ENCODE measurements around the gene FBXL7. TPM values are rescaled to one million over a fixed set of nuclear protein-coding genes. Genes with fewer than 3 reads are reported as not detected.

Gene FBXL7
- total RNA-seq, 1 donor from 2014 or later = 3.9 TPM

Small RNA genes within 50 kb of the gene (small RNA-seq; reads per million reads assigned to genes)
- 31.3 reads per million, percentile 95 among the genes with 10 or more reads in this experiment for gene MIR887 (ENCODE audit: low replicate concordance)
